Esophagus squamous epithelium (tissue), 4 donors: ENCODE results near the gene MRPL53.

Experiments used
- POLR2A ChIP-seq, 4 donors: fragments of 450-650 bp; IDR thresholded peaks; one replicate each; pipeline ENCODE4 v1.6.1; 2017; ENCODE audit warnings: antibody characterized with exemption in 4 of 4, mild to moderate bottlenecking in 4 of 4, moderate library complexity in 3 of 4
- TF ChIP-seq, protein P1 (sequence below), 6 experiments: fragments of 450-650 bp in 4 of 6; fragments of 200-600 bp in 2 of 6; sonication (generic) in 2 of 6; IDR thresholded peaks; one replicate each; pipeline ENCODE4 v1.5.1; 2016 to 2019; ENCODE audit warnings: antibody characterized with exemption in 6 of 6, mild to moderate bottlenecking in 4 of 6, moderate library complexity in 4 of 6

DNA sequence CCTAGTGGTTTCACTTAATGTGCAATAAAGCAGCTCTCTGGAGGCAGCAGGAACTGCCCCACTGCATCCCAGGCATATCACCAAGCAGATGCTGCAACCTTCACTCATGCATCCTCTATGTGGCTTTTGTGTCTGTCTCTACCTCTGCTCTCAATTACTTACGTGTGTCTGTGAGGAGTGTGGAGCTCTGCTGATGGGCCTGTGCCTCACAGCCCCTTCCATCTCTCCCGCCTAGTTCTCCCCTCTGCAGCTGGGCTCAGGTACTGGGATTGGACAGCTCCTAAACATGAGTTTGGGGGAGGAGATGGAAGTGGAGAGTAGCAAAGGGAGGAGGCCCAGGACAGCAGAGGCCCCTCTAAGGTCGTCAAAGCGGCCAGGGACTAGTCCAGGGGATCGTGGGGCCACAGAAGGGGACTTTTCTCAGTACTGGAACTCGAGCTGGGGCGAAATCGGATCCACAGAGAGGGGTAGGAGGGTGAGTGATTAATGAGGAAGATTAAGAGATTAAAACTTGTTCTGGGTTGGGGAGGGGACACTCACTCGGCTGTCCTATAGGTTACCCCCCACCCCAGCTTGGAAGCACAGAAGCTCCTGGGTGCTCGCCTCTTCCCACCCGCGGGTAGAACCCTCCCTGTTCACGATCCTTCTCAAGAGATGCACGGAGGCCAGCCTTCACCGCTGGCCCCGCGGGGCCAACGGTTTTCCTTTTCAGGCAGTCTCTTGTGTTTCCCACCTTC is 29.0 kb upstream of the MRPL53 start:
- TF ChIP-seq, protein P1, sequence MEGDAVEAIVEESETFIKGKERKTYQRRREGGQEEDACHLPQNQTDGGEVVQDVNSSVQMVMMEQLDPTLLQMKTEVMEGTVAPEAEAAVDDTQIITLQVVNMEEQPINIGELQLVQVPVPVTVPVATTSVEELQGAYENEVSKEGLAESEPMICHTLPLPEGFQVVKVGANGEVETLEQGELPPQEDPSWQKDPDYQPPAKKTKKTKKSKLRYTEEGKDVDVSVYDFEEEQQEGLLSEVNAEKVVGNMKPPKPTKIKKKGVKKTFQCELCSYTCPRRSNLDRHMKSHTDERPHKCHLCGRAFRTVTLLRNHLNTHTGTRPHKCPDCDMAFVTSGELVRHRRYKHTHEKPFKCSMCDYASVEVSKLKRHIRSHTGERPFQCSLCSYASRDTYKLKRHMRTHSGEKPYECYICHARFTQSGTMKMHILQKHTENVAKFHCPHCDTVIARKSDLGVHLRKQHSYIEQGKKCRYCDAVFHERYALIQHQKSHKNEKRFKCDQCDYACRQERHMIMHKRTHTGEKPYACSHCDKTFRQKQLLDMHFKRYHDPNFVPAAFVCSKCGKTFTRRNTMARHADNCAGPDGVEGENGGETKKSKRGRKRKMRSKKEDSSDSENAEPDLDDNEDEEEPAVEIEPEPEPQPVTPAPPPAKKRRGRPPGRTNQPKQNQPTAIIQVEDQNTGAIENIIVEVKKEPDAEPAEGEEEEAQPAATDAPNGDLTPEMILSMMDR (IDR thresholded peaks at IDR 0.05): no peak
- TF ChIP-seq POLR2A (IDR thresholded peaks at IDR 0.05): no peak
